COLO829 (cell line): ENCODE measurements around the gene C1orf210.

Experiments
- DNase-seq: peaks from one replicate; pipeline ENCODE4 v3.0.0; 2012; ENCODE audit warnings: low spot score

Gene C1orf210

GRCh38 chr1:43312212-43312623 lies 26.8 kb upstream of the C1orf210 start:
- DNase-seq: no peak

- DNase-seq: no peak
Measured at GRCh38 chr1:43311521-43311920, 26.1 kb upstream of the C1orf210 start.

GRCh38 chr1:43309405-43310025 lies 24.1 kb upstream of the C1orf210 start:
- no peak for DNase-seq

GRCh38 chr1:43308635-43309404 lies 23.4 kb upstream of the C1orf210 start:
- no peak for DNase-seq

- no peak for DNase-seq
Measured at GRCh38 chr1:43307458-43308158, 22.2 kb upstream of the C1orf210 start.

GRCh38 chr1:43306688-43307457 lies 21.5 kb upstream of the C1orf210 start:
- DNase-seq: no peak

- no peak for DNase-seq
Measured at GRCh38 chr1:43305926-43306687, 20.7 kb upstream of the C1orf210 start.

- DNase-seq: no peak
Measured at GRCh38 chr1:43305461-43305860, 20.1 kb upstream of the C1orf210 start.

- no peak for DNase-seq
Measured at GRCh38 chr1:43304771-43305300, 19.5 kb upstream of the C1orf210 start.

GRCh38 chr1:43304314-43304681 lies 18.9 kb upstream of the C1orf210 start:
- no peak for DNase-seq

- no peak for DNase-seq
Measured at GRCh38 chr1:43303471-43304313, 18.3 kb upstream of the C1orf210 start.

- DNase-seq: no peak
Measured at GRCh38 chr1:43302721-43303470, 17.5 kb upstream of the C1orf210 start.

- DNase-seq: peak; percentile 42
Measured at GRCh38 chr1:43302201-43302600, 16.8 kb upstream of the C1orf210 start.

- no peak for DNase-seq
Measured at GRCh38 chr1:43300378-43301094, 15.2 kb upstream of the C1orf210 start, which contains the start of gene TIE1. Gene TIE1, plus strand, starts transcription at chr1:43300982. Its CDS starts 90 bp downstream, at chr1:43301072.

GRCh38 chr1:43299101-43299500 lies 13.7 kb upstream of the C1orf210 start:
- DNase-seq: no peak

- no peak for DNase-seq
Measured at GRCh38 chr1:43298055-43298454, 12.7 kb upstream of the C1orf210 start.

- no peak for DNase-seq
Measured at GRCh38 chr1:43296207-43296606, 10.8 kb upstream of the C1orf210 start.

GRCh38 chr1:43294761-43295160 lies 9.4 kb upstream of the C1orf210 start:
- no peak for DNase-seq
